Measurements from ENCODE around the gene RAP1GAP. TPM values are rescaled to one million over a fixed set of nuclear protein-coding genes. Genes with fewer than 3 reads are reported as not detected.

Gene RAP1GAP
- total RNA-seq, 4 donors from 2014 or later, result 0.36 to 0.74 (median 0.38) TPM; not detected in 1

GRCh38 chr1:21644348-21644747, 24.8 kb downstream of the RAP1GAP start:
- TF ChIP-seq CTCF (IDR thresholded peaks at IDR 0.05), result no peak
- DNase-seq (ENCODE audit: low spot score) (no peak), ATAC-seq (ENCODE audit: low FRiP score) (no peak)

- DNase-seq (ENCODE audit: low spot score) (no peak), ATAC-seq (ENCODE audit: low FRiP score) (no peak)
- no peak for TF ChIP-seq CTCF (IDR thresholded peaks at IDR 0.05)
Measured at GRCh38 chr1:21643624-21644023, 25.5 kb downstream of the RAP1GAP start.

GRCh38 chr1:21641967-21642739, 27.0 kb downstream of the RAP1GAP start:
- DNase-seq (ENCODE audit: low spot score) (no peak), ATAC-seq (ENCODE audit: low FRiP score) (no peak)
- no peak for TF ChIP-seq CTCF (IDR thresholded peaks at IDR 0.05)

GRCh38 chr1:21641537-21641936, 27.6 kb downstream of the RAP1GAP start:
- TF ChIP-seq CTCF (IDR thresholded peaks at IDR 0.05), result no peak
- no peak for ATAC-seq (ENCODE audit: low FRiP score)
- DNase-seq (ENCODE audit: low spot score), result no peak

- DNase-seq (ENCODE audit: low spot score), result no peak
- ATAC-seq (ENCODE audit: low FRiP score), result no peak
- no peak for TF ChIP-seq CTCF (IDR thresholded peaks at IDR 0.05)
Measured at GRCh38 chr1:21641076-21641475, 28.1 kb downstream of the RAP1GAP start.

GRCh38 chr1:21640653-21641052, 28.5 kb downstream of the RAP1GAP start:
- no peak for DNase-seq (ENCODE audit: low spot score)
- ATAC-seq (ENCODE audit: low FRiP score), result no peak
- TF ChIP-seq CTCF (IDR thresholded peaks at IDR 0.05), result no peak

- DNase-seq (ENCODE audit: low spot score) (no peak), ATAC-seq (ENCODE audit: low FRiP score) (no peak)
- no peak for TF ChIP-seq CTCF (IDR thresholded peaks at IDR 0.05)
Measured at GRCh38 chr1:21639594-21640041, 29.5 kb downstream of the RAP1GAP start.

Data from omental fat pad (tissue), 4 donors.